ENCODE measurements around the gene HMOX2. TPM values are rescaled to one million over a fixed set of nuclear protein-coding genes. Genes with fewer than 3 reads are reported as not detected.

HMOX2 gene
- total and polyA plus RNA-seq, 2 of the 13 experiments (the other 11 are each of a cell fraction or from before 2014, with no cell fraction given) = 60.3 to 70.4 TPM

GRCh38 chr16:4533490-4533889, 57.3 kb downstream of the HMOX2 start (continued):
- no peak for TF ChIP-seq KDM5A (IDR thresholded peaks at IDR 0.05; ENCODE audit: borderline replicate concordance, low read length)
- no peak for TF ChIP-seq NR2F2 (IDR thresholded peaks at IDR 0.05; ENCODE audit: borderline replicate concordance, low read depth)
- TF ChIP-seq IRF1 (CRISPR knock-in tag; IDR thresholded peaks at IDR 0.05; ENCODE audit: low read depth) = no peak
- TF ChIP-seq ZNF768 (CRISPR knock-in tag; IDR thresholded peaks at IDR 0.05) = no peak
- no peak for TF ChIP-seq SP140L (CRISPR knock-in tag; IDR thresholded peaks at IDR 0.05; ENCODE audit: borderline replicate concordance)
- TF ChIP-seq KLF16 (CRISPR knock-in tag; IDR thresholded peaks at IDR 0.05) = no peak
- TF ChIP-seq CTCF (CRISPR knock-in tag; IDR thresholded peaks at IDR 0.05) = no peak

GRCh38 chr16:4534151-4534790, 58.1 kb downstream of the HMOX2 start:
- Histone ChIP-seq H3K9ac (ENCODE audit: insufficient read depth, low read depth, low read length) (0 out of 2 replicates have a peak overlapping the region, but pooled peaks have one; percentile 11), H2AFZ (ENCODE audit: low read length) (no peak overlapping the region), H3K27ac (ENCODE audit: extremely low read length, insufficient read depth, low read length) (no peak overlapping the region), H3K36me3 (replicated peaks in 1 of 2; ENCODE audit: control insufficient read depth in 1 of 2, insufficient read depth in 2 of 2, low read length in 2 of 2) (peaks cover 8 to 19% of the 10 kb centered on the region in 2 experiments), H4K20me1 (ENCODE audit: insufficient read depth, low read length) (peaks cover 35% of the 10 kb centered on the region; the same call in 1 of the 2 replicates), H3K9me3 (ENCODE audit: low read length) (peaks cover 4% of the 10 kb centered on the region; the same call in 1 of the 2 replicates), H3K4me2 (ENCODE audit: low read depth, low read length) (no peak overlapping the region), H3K79me2 (ENCODE audit: insufficient read depth, low read length) (peaks cover 84% of the 10 kb centered on the region), H3K4me3 (replicated peaks in 1 of 3; ENCODE audit: insufficient read depth in 1 of 3, low read depth in 2 of 3, low read length in 3 of 3) (no peak overlapping the region), H3K4me1 (ENCODE audit: insufficient read depth, low read length) (peaks cover 61% of the 10 kb centered on the region), H3K27me3 (ENCODE audit: control insufficient read depth in 1 of 2, insufficient read depth in 2 of 2, low read length in 2 of 2) (no peaks in the 10 kb centered on the region)
- no TSS peak for BruUV-seq (replicated peaks)
- POLR2A ChIA-PET = no interaction called here
- FAIRE-seq = no peak
- 95% methylated on average over 13 of the region's 13 CpGs for WGBS (ENCODE audit: low lambda C conversion rate)
- CTCF ChIA-PET (ENCODE audit: low intra/inter-chr PET ratio, low total read pairs) = no interaction called here
- TF ChIP-seq ZBTB4 (CRISPR knock-in tag; IDR thresholded peaks at IDR 0.05; ENCODE audit: borderline replicate concordance) (peak; percentile 27; the same call in 1 of the 2 replicates), GPBP1L1 (CRISPR knock-in tag; IDR thresholded peaks at IDR 0.05) (no peak)
- ATAC-seq = no peak
- in situ Hi-C loops (cut with HindIII; ENCODE audit: extremely low pct_ligation_motif_present, low pct_unique_long_range_greater_than_20kb) (no loop called here), intact Hi-C loops (cut with micrococcal nuclease; ENCODE audit: unreplicated experiment) (no loop called here)
- DNase-seq (ENCODE audit: low spot score) = no peak
